HG03460 (cell line): ENCODE data around the gene C1orf74.
A peak's percentile ranks its signal among the peaks of the same experiment; 100 is the strongest.
"Not testable (repeated sequence)": the region's sequence is repeated elsewhere in the genome, so short reads cannot be mapped to it uniquely, and the experiment has no call there.

ENCODE experiments used
- ATAC-seq: cut with Tn5 transposase; IDR thresholded peaks from one replicate; pipeline ENCODE4 v1.9.1; 2021; ENCODE audit not compliant: unreplicated experiment

C1orf74 gene

GRCh38 chr1:209805875-209806760 lies 21.8 kb upstream of the C1orf74 start, which contains the start of gene IRF6:
Gene IRF6, minus strand, starts transcription at chr1:209806142. Its CDS starts 4,729 bp downstream, at chr1:209801413.
- ATAC-seq: peak; percentile 83

- ATAC-seq: no peak
Measured at GRCh38 chr1:209805341-209805781, 21.0 kb upstream of the C1orf74 start.

- no peak for ATAC-seq
Measured at GRCh38 chr1:209803568-209803967, 19.2 kb upstream of the C1orf74 start.

GRCh38 chr1:209802780-209803152 lies 18.4 kb upstream of the C1orf74 start:
- ATAC-seq: no peak

- ATAC-seq: no peak
Measured at GRCh38 chr1:209802117-209802779, 17.9 kb upstream of the C1orf74 start.

GRCh38 chr1:209800984-209801834 lies 16.9 kb upstream of the C1orf74 start:
- ATAC-seq: no peak

GRCh38 chr1:209797978-209798639 lies 13.8 kb upstream of the C1orf74 start:
- no peak for ATAC-seq

GRCh38 chr1:209793711-209794110 lies 9.4 kb upstream of the C1orf74 start:
- ATAC-seq: not testable (repeated sequence)

GRCh38 chr1:209791920-209792319 lies 7.6 kb upstream of the C1orf74 start:
- ATAC-seq: no peak

- no peak for ATAC-seq
Measured at GRCh38 chr1:209790286-209791193, 6.2 kb upstream of the C1orf74 start.

GRCh38 chr1:209789245-209789644 lies 4.9 kb upstream of the C1orf74 start:
- no peak for ATAC-seq

GRCh38 chr1:209787551-209787950 lies 3.2 kb upstream of the C1orf74 start:
- ATAC-seq: no peak

- ATAC-seq: no peak
Measured at GRCh38 chr1:209786146-209786545, 1.8 kb upstream of the C1orf74 start.

GRCh38 chr1:209785592-209785991 lies 1.2 kb upstream of the C1orf74 start:
- ATAC-seq: no peak

- no peak for ATAC-seq
Measured at GRCh38 chr1:209783386-209783785, 973 bp downstream of the C1orf74 start.

- ATAC-seq: no peak
Measured at GRCh38 chr1:209780268-209780667, 4.1 kb downstream of the C1orf74 start.

- no peak for ATAC-seq
Measured at GRCh38 chr1:209778102-209778501, 6.3 kb downstream of the C1orf74 start.

- ATAC-seq: no peak
Measured at GRCh38 chr1:209777587-209777986, 6.8 kb downstream of the C1orf74 start.

- ATAC-seq: no peak
Measured at GRCh38 chr1:209775678-209776077, 8.7 kb downstream of the C1orf74 start.

GRCh38 chr1:209774592-209774991 lies 9.8 kb downstream of the C1orf74 start:
- ATAC-seq: no peak
